ENCODE measurements around the gene N4BP2L2.

GRCh38 chr13:32471187-32471922 is 67.2 kb downstream of the N4BP2L2 start:
- no peak for TF ChIP-seq POLR2A (IDR thresholded peaks at IDR 0.05; ENCODE audit: low read depth, low read length)
- no peak for TF ChIP-seq TAF1 (IDR thresholded peaks at IDR 0.05; ENCODE audit: low read depth, low read length)

All from GM12891 (cell line).